HepG2 (cell line): ENCODE results near the gene DPAGT1. TPM values are rescaled to one million over a fixed set of nuclear protein-coding genes. Genes with fewer than 3 reads are reported as not detected.

ENCODE experiments used
- EEA1 ChIP-seq: sonication (generic); formaldehyde crosslinking; IDR thresholded peaks from 2 replicates; pipeline ENCODE4 v1.5.1; 2020; ENCODE audit warnings: mild to moderate bottlenecking, missing genetic modification reagents, borderline replicate concordance
- MAZ ChIP-seq, 2 experiments: sonication (generic) in 1 of 2; formaldehyde crosslinking in 1 of 2; IDR thresholded peaks; 2 replicates each; pipeline versions ENCODE4 v1.5.0 to v1.6.1; 2012 to 2020; ENCODE audit warnings: low read depth in 2 of 2, mild to moderate bottlenecking in 2 of 2, borderline replicate concordance in 1 of 2, improper control_type of control experiment in 1 of 2, low read length in 1 of 2, missing genetic modification reagents in 1 of 2, moderate library complexity in 1 of 2
- RFX1 ChIP-seq: fragments of 450-650 bp; IDR thresholded peaks from 2 replicates; pipeline ENCODE4 v1.6.1; 2017
- SALL1 ChIP-seq: sonication (generic); formaldehyde crosslinking; IDR thresholded peaks from 2 replicates; pipeline ENCODE4 v1.8.0; 2022; ENCODE audit warnings: mild to moderate bottlenecking, missing genetic modification reagents
- TGIF2 ChIP-seq: IDR thresholded peaks from 2 replicates; pipeline ENCODE4 v1.6.1; 2016; ENCODE audit warnings: control low read depth, missing compliant biosample characterization
- ZSCAN25 ChIP-seq: sonication (generic); formaldehyde crosslinking; IDR thresholded peaks from 2 replicates; pipeline ENCODE4 v1.8.0; 2022; ENCODE audit warnings: mild to moderate bottlenecking, missing genetic modification reagents
- polyA plus RNA-seq, 8 experiments: library from polyadenylated mRNA; depleted of rRNA in 3 of 8; stranded (reverse) in 7 of 8; unstranded in 1 of 8; fragments of >200 nt; fragmentation: Illumina TruSeq in 4 of 8; extraction: Trizol in 4 of 8; gene quantifications; 2 replicates each; pipeline versions ENCODE4 v1.2.1 to v1.2.3, GENCODE V29; 2011 to 2016; ENCODE audit warnings: low read depth in 4 of 8, missing spikeins in 1 of 8, mixed read lengths in 1 of 8; ENCODE audit not compliant: insufficient read depth in 1 of 8
- total RNA-seq, 5 experiments: library from RNA; depleted of rRNA; stranded (reverse); fragments of >200 nt; fragmentation: Illumina TruSeq; extraction: Trizol; gene quantifications; 2 replicates each; pipeline ENCODE4 v1.2.3, GENCODE V29; 2016; ENCODE audit warnings: low read depth in 1 of 5
- TF ChIP-seq, protein P1 (sequence below): sonication (generic); formaldehyde crosslinking; IDR thresholded peaks from 2 replicates; pipeline ENCODE4; 2020; ENCODE audit warnings: missing genetic modification reagents, mild to moderate bottlenecking, borderline replicate concordance
- TF ChIP-seq, protein P2 (sequence below): sonication (generic); formaldehyde crosslinking; IDR thresholded peaks from 2 replicates; pipeline ENCODE4 v1.9.0; 2021; ENCODE audit warnings: missing genetic modification reagents, borderline replicate concordance
- TF ChIP-seq, protein P3 (sequence below): sonication (generic); formaldehyde crosslinking; conservative IDR thresholded peaks from 2 replicates; pipeline ENCODE4 v1.8.0; 2022; ENCODE audit warnings: mild to moderate bottlenecking, moderate library complexity, missing genetic modification reagents
- TF ChIP-seq, protein P4 (sequence below): sonication (generic); formaldehyde crosslinking; IDR thresholded peaks from 2 replicates; pipeline ENCODE4 v1.5.0; 2020; ENCODE audit warnings: mild to moderate bottlenecking, missing genetic modification reagents, borderline replicate concordance

DPAGT1 gene
- total and polyA plus RNA-seq, 2 of the 13 experiments (the other 11 are each of a cell fraction or from before 2014, with no cell fraction given) = 37.6 to 70.7 TPM

DNA sequence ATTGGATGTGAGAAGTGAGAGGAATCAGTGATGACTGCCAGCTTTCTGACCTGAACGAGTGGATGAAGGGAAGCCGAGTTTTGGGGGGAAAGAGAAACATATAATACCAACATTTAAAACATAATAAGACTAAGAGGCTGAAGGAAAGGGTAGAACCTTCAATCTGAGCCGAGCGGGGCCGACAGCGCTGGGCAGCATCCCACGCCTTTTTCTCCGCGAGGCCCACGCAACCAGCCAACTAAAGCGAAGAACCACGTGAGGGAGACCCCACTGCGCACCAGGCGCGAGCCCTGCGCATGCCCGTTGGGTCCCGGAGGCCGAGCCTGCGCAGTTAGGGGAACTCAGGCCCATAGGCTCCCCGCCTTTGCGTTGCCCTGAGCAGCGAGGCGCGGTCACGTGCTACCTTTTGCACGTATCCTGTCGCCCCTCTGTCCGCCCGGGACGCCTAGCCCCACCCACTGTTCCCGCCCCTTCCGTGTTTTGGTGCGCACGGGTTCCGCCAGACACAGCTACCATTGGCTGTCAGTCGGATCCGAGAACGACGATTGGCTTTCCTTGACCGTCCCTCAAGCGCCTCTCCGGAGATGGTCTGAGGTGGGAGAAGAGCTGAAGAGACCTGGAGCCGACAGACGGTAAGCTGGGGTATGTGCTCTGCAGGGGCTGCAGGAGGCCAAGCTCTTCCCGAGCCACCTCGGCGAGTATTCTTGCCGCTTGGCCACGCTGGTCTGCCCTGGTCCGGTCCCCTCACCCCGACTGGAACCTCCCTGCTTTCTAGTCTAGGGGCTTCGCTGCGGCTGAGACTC is 19.6 kb upstream of the DPAGT1 start, which contains the start of gene HINFP (continued):
- TF ChIP-seq, protein P1, sequence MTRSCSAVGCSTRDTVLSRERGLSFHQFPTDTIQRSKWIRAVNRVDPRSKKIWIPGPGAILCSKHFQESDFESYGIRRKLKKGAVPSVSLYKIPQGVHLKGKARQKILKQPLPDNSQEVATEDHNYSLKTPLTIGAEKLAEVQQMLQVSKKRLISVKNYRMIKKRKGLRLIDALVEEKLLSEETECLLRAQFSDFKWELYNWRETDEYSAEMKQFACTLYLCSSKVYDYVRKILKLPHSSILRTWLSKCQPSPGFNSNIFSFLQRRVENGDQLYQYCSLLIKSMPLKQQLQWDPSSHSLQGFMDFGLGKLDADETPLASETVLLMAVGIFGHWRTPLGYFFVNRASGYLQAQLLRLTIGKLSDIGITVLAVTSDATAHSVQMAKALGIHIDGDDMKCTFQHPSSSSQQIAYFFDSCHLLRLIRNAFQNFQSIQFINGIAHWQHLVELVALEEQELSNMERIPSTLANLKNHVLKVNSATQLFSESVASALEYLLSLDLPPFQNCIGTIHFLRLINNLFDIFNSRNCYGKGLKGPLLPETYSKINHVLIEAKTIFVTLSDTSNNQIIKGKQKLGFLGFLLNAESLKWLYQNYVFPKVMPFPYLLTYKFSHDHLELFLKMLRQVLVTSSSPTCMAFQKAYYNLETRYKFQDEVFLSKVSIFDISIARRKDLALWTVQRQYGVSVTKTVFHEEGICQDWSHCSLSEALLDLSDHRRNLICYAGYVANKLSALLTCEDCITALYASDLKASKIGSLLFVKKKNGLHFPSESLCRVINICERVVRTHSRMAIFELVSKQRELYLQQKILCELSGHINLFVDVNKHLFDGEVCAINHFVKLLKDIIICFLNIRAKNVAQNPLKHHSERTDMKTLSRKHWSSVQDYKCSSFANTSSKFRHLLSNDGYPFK = peak; percentile 59; the same call in 1 of the 2 replicates
- TF ChIP-seq SALL1 (CRISPR knock-in tag) = peak; percentile 76; the same call in 1 of the 2 replicates
- TF ChIP-seq MAZ (IDR thresholded peaks at IDR 0.05; ENCODE audit: borderline replicate concordance, low read depth, low read length) = 0 out of 2 replicates have a peak, but pooled peaks have one; percentile 39
- TF ChIP-seq MAZ (CRISPR knock-in tag; IDR thresholded peaks at IDR 0.05; ENCODE audit: low read depth) = peak; percentile 48
- TF ChIP-seq, protein P2, sequence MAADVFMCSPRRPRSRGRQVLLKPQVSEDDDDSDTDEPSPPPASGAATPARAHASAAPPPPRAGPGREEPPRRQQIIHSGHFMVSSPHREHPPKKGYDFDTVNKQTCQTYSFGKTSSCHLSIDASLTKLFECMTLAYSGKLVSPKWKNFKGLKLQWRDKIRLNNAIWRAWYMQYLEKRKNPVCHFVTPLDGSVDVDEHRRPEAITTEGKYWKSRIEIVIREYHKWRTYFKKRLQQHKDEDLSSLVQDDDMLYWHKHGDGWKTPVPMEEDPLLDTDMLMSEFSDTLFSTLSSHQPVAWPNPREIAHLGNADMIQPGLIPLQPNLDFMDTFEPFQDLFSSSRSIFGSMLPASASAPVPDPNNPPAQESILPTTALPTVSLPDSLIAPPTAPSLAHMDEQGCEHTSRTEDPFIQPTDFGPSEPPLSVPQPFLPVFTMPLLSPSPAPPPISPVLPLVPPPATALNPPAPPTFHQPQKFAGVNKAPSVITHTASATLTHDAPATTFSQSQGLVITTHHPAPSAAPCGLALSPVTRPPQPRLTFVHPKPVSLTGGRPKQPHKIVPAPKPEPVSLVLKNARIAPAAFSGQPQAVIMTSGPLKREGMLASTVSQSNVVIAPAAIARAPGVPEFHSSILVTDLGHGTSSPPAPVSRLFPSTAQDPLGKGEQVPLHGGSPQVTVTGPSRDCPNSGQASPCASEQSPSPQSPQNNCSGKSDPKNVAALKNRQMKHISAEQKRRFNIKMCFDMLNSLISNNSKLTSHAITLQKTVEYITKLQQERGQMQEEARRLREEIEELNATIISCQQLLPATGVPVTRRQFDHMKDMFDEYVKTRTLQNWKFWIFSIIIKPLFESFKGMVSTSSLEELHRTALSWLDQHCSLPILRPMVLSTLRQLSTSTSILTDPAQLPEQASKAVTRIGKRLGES (CRISPR knock-in tag) = peak; percentile 60; the same call in 1 of the 2 replicates
- TF ChIP-seq, protein P3, sequence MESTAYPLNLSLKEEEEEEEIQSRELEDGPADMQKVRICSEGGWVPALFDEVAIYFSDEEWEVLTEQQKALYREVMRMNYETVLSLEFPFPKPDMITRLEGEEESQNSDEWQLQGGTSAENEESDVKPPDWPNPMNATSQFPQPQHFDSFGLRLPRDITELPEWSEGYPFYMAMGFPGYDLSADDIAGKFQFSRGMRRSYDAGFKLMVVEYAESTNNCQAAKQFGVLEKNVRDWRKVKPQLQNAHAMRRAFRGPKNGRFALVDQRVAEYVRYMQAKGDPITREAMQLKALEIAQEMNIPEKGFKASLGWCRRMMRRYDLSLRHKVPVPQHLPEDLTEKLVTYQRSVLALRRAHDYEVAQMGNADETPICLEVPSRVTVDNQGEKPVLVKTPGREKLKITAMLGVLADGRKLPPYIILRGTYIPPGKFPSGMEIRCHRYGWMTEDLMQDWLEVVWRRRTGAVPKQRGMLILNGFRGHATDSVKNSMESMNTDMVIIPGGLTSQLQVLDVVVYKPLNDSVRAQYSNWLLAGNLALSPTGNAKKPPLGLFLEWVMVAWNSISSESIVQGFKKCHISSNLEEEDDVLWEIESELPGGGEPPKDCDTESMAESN = no peak; the same call in 1 of the 2 replicates
- no peak for TF ChIP-seq ZSCAN25 (CRISPR knock-in tag)
- TF ChIP-seq RFX1 = peak; percentile 77; the same call in 1 of the 2 replicates
- peak; percentile 72; the same call in 1 of the 2 replicates for TF ChIP-seq EEA1
- TF ChIP-seq, protein P4, sequence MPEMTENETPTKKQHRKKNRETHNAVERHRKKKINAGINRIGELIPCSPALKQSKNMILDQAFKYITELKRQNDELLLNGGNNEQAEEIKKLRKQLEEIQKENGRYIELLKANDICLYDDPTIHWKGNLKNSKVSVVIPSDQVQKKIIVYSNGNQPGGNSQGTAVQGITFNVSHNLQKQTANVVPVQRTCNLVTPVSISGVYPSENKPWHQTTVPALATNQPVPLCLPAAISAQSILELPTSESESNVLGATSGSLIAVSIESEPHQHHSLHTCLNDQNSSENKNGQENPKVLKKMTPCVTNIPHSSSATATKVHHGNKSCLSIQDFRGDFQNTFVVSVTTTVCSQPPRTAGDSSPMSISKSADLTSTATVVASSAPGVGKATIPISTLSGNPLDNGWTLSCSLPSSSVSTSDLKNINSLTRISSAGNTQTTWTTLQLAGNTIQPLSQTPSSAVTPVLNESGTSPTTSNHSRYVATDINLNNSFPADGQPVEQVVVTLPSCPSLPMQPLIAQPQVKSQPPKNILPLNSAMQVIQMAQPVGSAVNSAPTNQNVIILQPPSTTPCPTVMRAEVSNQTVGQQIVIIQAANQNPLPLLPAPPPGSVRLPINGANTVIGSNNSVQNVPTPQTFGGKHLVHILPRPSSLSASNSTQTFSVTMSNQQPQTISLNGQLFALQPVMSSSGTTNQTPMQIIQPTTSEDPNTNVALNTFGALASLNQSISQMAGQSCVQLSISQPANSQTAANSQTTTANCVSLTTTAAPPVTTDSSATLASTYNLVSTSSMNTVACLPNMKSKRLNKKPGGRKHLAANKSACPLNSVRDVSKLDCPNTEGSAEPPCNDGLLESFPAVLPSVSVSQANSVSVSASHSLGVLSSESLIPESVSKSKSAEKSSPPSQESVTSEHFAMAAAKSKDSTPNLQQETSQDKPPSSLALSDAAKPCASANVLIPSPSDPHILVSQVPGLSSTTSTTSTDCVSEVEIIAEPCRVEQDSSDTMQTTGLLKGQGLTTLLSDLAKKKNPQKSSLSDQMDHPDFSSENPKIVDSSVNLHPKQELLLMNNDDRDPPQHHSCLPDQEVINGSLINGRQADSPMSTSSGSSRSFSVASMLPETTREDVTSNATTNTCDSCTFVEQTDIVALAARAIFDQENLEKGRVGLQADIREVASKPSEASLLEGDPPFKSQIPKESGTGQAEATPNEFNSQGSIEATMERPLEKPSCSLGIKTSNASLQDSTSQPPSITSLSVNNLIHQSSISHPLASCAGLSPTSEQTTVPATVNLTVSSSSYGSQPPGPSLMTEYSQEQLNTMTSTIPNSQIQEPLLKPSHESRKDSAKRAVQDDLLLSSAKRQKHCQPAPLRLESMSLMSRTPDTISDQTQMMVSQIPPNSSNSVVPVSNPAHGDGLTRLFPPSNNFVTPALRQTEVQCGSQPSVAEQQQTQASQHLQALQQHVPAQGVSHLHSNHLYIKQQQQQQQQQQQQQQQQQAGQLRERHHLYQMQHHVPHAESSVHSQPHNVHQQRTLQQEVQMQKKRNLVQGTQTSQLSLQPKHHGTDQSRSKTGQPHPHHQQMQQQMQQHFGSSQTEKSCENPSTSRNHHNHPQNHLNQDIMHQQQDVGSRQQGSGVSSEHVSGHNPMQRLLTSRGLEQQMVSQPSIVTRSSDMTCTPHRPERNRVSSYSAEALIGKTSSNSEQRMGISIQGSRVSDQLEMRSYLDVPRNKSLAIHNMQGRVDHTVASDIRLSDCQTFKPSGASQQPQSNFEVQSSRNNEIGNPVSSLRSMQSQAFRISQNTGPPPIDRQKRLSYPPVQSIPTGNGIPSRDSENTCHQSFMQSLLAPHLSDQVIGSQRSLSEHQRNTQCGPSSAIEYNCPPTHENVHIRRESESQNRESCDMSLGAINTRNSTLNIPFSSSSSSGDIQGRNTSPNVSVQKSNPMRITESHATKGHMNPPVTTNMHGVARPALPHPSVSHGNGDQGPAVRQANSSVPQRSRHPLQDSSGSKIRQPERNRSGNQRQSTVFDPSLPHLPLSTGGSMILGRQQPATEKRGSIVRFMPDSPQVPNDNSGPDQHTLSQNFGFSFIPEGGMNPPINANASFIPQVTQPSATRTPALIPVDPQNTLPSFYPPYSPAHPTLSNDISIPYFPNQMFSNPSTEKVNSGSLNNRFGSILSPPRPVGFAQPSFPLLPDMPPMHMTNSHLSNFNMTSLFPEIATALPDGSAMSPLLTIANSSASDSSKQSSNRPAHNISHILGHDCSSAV (CRISPR knock-in tag) = no peak
- peak; percentile 69 for TF ChIP-seq TGIF2 (CRISPR knock-in tag)
